Renal cortex interstitium (tissue), 11 donors: ENCODE measurements around the gene TMEM253. TPM values are rescaled to one million over a fixed set of nuclear protein-coding genes. Genes with fewer than 3 reads are reported as not detected.

Experiments used
- DNase-seq, 11 donors: peaks; one replicate each; pipeline ENCODE4 v3.0.0-alpha.2; 2013; ENCODE audit warnings: low read depth in 9 of 11, low spot score in 4 of 11; ENCODE audit errors: extremely low read depth in 1 of 11
- polyA plus RNA-seq, 3 donors: library from polyadenylated mRNA; unstranded; fragments of 120-200 nt; gene quantifications; one replicate each; pipeline ENCODE4 v1.2.1, GENCODE V29; 2013; ENCODE audit not compliant: insufficient read length in 3 of 3

Gene TMEM253
- polyA plus RNA-seq, 3 donors: 1.1 to 1.6 (median 1.5) TPM

- no peak for DNase-seq
Observed at GRCh38 chr14:21120686-21121085, 19.8 kb downstream of the TMEM253 start.

- DNase-seq: no peak
Observed at GRCh38 chr14:21121122-21121521, 20.3 kb downstream of the TMEM253 start.

GRCh38 chr14:21123429-21123828, 22.6 kb downstream of the TMEM253 start:
- no peak for DNase-seq

DNA sequence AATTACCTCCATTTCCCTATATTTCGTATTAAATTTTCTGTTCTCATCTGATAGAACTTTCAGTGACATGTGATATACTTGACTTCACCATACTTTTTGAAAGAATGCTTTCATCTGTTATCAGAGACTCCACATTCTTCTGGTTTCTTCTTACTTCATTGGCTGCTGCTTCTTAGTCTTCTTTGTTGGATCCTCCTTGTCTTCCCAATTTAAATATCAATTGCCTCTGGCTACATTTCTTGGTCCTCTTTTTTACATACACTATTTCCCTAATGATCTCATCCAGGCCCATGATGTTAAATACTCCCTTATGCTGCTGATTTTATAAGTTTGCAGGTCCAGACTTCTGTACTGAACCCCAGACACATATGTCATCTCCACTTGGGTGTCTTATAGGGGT, 33.0 kb downstream of the TMEM253 start:
- no peak for DNase-seq

DNA sequence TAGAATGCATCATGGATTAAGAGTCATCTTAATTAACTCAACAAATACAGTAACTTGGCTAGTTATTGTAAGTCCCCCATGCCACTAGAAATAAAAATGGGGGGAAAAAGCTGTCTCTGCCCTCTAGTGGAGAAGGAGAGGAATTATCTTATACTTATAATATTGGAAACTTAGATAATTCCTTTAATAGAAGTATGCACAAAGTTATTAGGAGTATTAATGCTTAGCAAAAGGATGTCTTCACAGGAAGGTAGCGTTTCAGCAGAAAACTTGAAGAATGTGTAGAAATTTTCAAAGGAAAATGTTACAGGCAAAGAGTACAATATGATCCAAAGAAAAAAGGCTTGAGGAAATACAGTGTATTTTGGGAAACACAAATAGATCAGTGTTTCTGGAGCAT, 35.2 kb downstream of the TMEM253 start:
- DNase-seq: no peak

- DNase-seq: no peak
Observed at GRCh38 chr14:21142357-21142756, 41.5 kb downstream of the TMEM253 start.

DNA sequence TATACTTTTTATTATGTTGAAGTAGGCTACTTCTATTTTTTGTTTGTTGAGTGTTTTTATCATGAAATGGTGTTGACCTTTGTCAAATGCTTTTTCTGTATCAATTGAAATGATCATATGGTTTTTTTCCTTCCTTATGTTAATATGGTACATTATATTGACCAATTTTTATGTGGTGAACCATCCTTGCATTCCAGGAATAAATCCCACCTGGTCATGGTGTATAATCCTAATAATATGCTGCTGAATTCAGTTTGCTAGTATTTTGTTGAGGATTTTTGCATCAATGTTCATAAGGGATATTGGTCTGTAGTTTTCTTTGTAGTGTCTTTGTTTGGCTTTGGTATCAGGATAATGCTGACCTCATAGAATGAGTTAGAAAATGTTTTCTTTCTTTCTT, 44.6 kb downstream of the TMEM253 start:
- DNase-seq: no peak

GRCh38 chr14:21149641-21150367, 48.9 kb downstream of the TMEM253 start:
- no peak for DNase-seq

Other genes starting within 250 kb of the TMEM253 start
- gene RNASE3, start 209.7 kb upstream of the TMEM253 start, polyA plus RNA-seq: 1 to 10 TPM in 2 of 3 donors, under 1 TPM in 1; 0.50 to 1.5 (median 1.1) TPM
- gene RNASE2, start 145.6 kb upstream of the TMEM253 start, polyA plus RNA-seq: 1 to 10 TPM in 2 of 3 donors, under 1 TPM in 1; 0.74 to 1.3 (median 1.2) TPM
- gene METTL17, start 111.1 kb upstream of the TMEM253 start, polyA plus RNA-seq: 100 to 1,000 TPM in 1 of 3 donors, 10 to 100 TPM in 2; 82.1 to 128 (median 94.9) TPM
- 1 to 10 TPM; 1.2 to 2.1 (median 1.3) TPM for gene SLC39A2, start 101.8 kb upstream of the TMEM253 start, polyA plus RNA-seq
- 100 to 1,000 TPM; 140 to 183 (median 142) TPM for gene NDRG2, start 76.0 kb upstream of the TMEM253 start, polyA plus RNA-seq
- 1 to 10 TPM; 3.0 to 3.7 (median 3.6) TPM for gene TPPP2, start 70.8 kb upstream of the TMEM253 start, polyA plus RNA-seq
- under 1 TPM; 0.39 to 0.89 (median 0.40) TPM for gene RNASE13, start 66.3 kb upstream of the TMEM253 start, polyA plus RNA-seq
- under 1 TPM; 0.40 to 0.79 (median 0.42) TPM for gene RNASE7, start 58.7 kb upstream of the TMEM253 start, polyA plus RNA-seq
- gene RNASE8, start 43.2 kb upstream of the TMEM253 start, polyA plus RNA-seq: under 1 TPM in 1 of 3 donors, not detected in 2; 0.24 TPM
- 10 to 100 TPM; 65.3 to 87.0 (median 76.4) TPM for gene ARHGEF40, start 30.8 kb upstream of the TMEM253 start, polyA plus RNA-seq
- 10 to 100 TPM; 22.9 to 43.4 (median 39.4) TPM for gene ZNF219, start 2.4 kb upstream of the TMEM253 start, polyA plus RNA-seq
- under 1 TPM; 0.03 to 0.05 (median 0.03) TPM for gene OR5AU1, start 55.0 kb downstream of the TMEM253 start, polyA plus RNA-seq
- 1,000 to 10,000 TPM in 1 of 3 donors, 100 to 1,000 TPM in 2; 833 to 1,041 (median 977) TPM for gene HNRNPC, start 168.4 kb downstream of the TMEM253 start, polyA plus RNA-seq
- under 1 TPM; 0.36 to 0.42 (median 0.40) TPM for gene RPGRIP1, start 179.0 kb downstream of the TMEM253 start, polyA plus RNA-seq